HG03175 (cell line): Measurements from ENCODE around the gene NEUROD6.
A peak's percentile ranks its signal among the peaks of the same experiment; 100 is the strongest.

Source experiments
- ATAC-seq: cut with Tn5 transposase; IDR thresholded peaks from one replicate; pipeline ENCODE4 v1.9.1; 2021; ENCODE audit warnings: mild to moderate bottlenecking, moderate library complexity; ENCODE audit not compliant: unreplicated experiment

Gene NEUROD6

DNA sequence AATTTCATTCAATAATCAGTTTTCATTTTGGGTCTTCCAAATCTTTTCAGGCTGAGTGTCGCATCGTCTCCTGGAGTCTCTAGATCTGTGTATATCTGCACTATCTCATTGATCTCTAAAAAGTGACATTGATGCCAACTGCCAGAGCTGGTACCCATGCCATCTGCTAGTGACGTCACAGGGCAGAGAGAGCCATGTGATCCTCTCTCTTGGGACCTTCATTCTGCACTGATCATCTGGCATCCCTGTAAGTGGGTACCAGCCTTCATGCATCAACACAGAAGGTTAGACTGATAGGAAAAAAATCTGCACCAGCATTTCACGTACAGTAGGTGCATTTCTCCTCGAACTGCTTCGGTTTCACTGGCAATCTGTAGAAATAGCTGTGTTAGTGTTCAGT, at the start of gene NEUROD6:
Gene NEUROD6 (minus strand): TSS at position 124 of the 400 bp plus-strand sequence. CDS start 1,458 bp downstream, outside the sequence.
- no peak for ATAC-seq

DNA sequence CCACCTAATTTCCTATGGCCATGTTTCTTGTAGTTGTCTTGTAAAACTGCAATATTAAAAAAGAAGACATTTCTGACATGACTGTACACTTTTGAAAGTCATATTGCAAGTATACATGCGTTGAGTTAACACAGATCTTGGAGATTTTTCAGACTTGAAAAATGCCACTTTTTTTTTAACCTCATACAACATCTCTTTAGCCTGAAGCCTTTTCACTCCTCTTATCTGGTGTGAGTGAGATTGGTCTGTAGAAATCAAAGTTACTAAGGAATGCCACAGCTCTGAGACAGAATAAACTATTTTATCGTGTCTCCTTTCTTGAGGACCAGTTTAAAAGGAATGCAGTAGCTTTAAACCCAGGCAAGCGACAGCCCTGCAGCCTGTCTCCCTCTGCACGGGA, 43.9 kb upstream of the NEUROD6 start:
- ATAC-seq: no peak

GRCh38 chr7:31382722-31383121, 42.2 kb upstream of the NEUROD6 start:
- no peak for ATAC-seq

GRCh38 chr7:31373337-31374289, 33.1 kb upstream of the NEUROD6 start:
- peak; percentile 81 for ATAC-seq

DNA sequence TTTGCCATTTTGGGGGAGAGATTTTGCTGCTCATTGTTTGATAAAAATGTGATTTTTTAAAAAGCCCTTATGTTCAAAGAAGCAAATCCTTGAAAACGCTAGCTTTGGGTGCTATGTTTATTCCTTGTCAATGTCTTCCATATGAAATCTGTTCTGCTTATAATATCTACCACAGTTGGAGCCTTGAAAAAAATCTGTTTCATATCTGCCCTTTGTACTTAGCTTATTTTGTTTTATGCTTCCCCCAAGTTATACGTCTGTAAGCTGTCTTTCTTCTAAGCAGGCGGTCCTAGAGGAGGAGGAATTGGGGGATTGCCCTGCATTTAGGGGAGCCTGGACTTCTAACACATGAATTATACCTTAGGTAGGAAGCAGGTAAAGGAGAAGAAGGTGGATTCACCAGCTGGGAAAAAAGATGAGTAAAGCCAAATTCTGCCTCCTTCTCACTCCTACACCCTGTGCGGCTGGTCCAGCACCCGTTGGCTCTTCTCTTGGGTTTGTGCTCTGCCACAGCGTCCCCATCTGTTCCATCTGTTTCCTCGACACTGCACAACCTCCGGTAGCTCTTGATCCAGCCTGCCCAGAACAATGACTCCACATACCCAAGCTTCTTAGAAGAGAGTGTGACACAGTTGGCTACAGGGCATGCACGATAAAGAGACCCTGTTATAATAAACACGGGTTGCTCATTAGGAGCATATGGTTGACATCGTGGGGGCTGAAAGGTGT, 31.9 kb upstream of the NEUROD6 start:
- no peak for ATAC-seq

- ATAC-seq: no peak
These were observed 31.1 kb upstream of the NEUROD6 start for GRCh38 chr7:31371621-31372020.

GRCh38 chr7:31370609-31371008, 30.1 kb upstream of the NEUROD6 start:
- ATAC-seq: no peak

GRCh38 chr7:31368620-31369019, 28.1 kb upstream of the NEUROD6 start:
- no peak for ATAC-seq

GRCh38 chr7:31363496-31363895, 23.0 kb upstream of the NEUROD6 start:
- no peak for ATAC-seq

DNA sequence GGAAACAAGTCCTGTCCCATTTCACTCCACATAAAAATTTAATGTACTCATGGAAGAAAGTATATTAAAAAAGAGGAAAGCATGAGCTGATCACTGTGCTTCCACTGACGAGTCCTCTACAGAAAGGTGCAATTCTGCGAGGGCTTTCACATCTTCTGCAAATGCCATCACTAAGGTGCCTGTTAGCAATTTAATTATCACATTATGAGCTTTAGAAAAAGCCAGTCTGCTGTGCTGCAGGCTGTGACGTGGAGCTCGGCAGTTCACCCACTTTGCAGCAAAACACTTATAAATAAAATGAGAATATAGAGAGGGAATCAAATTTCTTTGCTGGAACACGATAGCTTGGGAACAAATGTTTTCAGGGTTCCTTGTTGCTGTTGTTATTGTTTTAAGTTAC, 22.5 kb upstream of the NEUROD6 start:
- ATAC-seq: no peak

- ATAC-seq: no peak
These were observed 21.9 kb upstream of the NEUROD6 start for GRCh38 chr7:31362401-31362800.

GRCh38 chr7:31358467-31358866, 17.9 kb upstream of the NEUROD6 start:
- ATAC-seq: no peak

GRCh38 chr7:31345421-31345820, 4.9 kb upstream of the NEUROD6 start:
- ATAC-seq: no peak

DNA sequence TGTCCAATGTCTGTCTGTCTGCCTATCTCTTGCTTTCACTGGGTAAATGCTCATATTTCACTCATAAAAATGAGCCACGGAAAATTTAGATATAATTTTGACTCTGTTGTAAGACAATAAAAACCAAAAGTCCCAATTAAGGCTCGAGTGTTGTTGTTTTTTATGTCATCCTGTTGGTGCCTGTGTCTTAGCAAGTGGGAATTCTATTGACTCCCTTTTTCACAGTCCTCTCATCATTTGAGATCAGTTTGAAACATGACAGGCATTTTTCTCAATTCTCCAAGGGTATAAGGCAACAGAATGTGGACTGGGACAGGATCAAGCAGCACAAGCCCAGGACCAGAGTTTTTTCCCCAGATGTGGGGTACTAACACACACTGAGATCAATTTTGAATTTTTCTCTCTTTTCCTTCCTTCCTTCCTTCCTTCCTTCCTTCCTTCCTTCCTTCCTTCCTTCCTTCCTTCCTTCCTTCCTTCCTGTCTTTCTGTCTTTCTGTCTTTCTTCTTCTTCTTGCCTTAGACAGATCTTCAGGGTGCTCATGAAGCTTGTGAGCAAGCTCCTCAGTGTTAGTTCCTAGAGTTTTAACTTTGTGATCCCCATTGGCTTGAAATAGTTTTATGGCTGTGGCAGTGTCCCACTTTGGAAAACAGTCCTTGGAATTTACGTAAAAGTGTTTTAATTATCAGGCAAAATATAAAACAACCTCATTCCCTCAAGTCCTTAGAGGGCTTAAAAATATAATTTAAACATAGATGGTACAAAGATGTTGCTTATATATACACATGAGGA, 3.2 kb upstream of the NEUROD6 start:
- ATAC-seq: no peak

DNA sequence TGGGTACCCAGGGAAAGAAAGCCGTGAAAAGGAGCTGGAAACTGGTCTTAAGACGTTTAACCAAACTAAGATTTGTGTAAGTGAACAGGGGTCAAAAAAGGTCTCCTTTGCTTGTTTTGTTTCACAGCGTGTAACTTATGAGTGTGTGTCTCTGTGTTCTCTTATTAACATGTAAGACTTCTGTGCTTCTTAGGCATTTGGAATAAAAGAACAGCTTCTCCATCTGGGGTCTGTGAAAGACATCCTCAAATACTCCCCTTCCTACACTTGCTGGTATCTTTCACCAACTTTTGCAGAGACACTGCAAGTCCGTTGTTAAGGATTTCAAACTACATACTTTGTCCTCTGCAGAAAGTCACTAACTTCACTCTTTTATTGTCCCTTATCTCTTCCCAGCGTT, 615 bp upstream of the NEUROD6 start:
- ATAC-seq: no peak

DNA sequence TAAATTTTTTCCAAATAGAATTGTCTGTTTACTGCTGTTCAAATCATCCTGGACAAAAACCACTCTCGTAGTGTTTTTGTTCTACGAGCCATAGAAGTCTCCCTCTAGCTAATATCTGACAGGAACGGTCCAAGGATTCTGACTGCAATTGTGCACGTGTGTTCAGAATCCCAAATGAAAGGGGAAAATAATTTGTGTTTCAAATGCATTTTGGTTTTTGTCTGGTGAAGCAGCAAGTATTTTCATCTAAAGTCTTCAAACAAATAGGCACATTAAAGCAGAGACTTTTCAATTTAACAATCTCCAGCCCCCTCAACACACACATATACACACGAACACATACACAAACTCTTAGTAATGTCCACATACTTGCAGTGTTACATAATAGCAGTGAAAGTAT, 475 bp downstream of the NEUROD6 start:
- ATAC-seq: no peak

DNA sequence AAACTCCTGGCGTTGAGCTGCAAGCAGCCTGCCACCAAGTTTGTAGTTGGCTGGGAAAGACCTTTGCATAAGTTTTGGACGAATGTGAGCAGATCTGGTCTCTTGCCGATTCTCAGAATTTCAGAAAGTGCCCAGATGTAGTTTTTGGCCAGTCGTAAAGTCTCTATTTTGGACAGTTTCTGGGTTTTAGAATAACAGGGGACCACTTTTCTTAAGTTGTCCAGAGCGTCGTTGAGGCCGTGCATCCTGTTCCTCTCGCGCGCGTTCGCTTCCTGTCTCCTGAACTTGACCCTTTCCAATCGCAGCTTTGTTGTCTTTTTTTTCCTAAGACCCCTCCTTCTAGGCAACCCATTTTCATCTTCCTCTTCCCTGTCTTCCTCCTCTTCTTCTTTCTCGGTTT, 1.8 kb downstream of the NEUROD6 start:
- no peak for ATAC-seq

DNA sequence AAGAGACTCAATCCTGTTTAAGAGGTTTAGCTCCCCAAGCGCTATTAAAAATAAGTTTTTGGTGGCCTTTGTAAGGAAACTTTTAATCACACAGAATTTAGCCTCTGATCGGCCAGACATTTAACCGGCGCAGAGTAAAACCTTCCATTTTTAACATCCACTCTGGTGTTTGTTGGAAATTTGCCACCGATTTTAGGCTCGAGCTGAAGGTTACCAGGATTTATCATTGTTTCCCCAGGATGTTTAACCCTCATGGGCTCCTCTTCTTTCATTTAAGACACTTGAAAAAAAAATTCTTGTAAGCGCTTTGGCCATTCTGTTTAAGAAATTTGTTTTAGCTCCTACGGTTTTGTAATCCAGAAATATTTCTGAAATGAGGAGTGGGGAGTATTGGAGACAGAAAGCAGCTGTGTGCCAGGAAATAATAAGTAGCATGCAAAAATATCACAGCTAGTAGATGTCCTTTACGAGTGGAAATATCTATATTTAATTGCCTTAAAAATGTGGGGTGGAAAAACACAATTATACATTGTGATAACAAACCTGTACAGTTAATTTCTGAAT, 3.4 kb downstream of the NEUROD6 start:
- no peak for ATAC-seq

DNA sequence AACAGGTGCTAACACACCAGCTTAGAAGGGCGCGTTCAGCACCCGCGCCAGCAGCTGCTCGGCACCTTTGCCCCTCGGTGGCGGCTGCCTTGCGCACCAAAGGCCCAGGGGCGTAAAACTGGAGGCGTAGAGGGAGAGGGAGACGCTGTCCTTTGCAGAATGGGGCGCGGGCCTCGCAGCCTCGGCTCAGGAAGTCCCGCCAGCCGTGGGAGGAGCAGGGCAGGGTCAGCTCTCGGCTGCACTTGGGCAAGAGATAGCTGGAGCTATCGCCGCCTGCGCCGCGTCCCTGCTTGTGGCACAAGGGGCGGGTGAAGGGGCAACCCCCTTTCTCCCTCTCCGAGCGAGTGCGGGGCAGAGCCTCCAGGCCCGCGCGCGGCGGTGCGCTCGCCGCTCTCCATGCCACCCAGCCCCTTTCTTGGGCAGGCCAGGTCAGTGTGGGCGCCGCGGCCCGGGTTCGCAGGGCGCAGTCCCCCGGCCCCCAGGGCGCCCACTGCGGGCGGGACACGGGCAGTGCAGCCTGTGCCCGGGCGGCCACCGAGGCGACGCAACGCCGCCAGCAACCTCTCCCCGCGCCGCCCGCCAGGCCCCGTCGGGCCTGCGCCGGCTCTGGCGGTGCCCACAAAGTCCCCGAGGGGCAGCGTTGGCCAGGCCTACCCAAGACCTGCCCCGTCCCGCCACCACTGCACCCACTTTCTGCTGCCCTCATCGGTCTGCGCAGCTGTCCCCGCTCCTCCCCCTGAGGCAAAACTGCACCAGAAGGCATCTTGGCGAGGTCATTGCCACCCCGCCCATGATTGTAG, 4.1 kb downstream of the NEUROD6 start:
- ATAC-seq: no peak

- ATAC-seq: no peak
These were observed 4.7 kb downstream of the NEUROD6 start for GRCh38 chr7:31335884-31336201.
